Esophagus squamous epithelium (tissue), 5 donors: ENCODE data around the gene TOE1. TPM values are rescaled to one million over a fixed set of nuclear protein-coding genes. Genes with fewer than 3 reads are reported as not detected.

Source experiments
- DNase-seq: peaks from one replicate; lab custom pipeline; 2025; lab: John Stamatoyannopoulos, UW
- H3K27ac ChIP-seq, 4 donors: fragments of 200-600 bp; sonication (generic); one replicate each; pipeline ENCODE4 v1.5.1; 2016 to 2019; ENCODE audit warnings: mild to moderate bottlenecking in 1 of 4
- H3K27me3 ChIP-seq, 4 donors: fragments of 200-600 bp; sonication (generic); 1 replicate in 3 of 4; 2 replicates in 1 of 4; pipeline versions ENCODE4 v1.5.1 to v1.6.0; 2017 to 2021; ENCODE audit warnings: antibody characterized with exemption in 1 of 4
- H3K36me3 ChIP-seq, 3 donors: fragments of 200-600 bp; sonication (generic); one replicate each; pipeline ENCODE4 v1.5.1; 2016 to 2019
- H3K4me1 ChIP-seq, 3 donors: fragments of 200-600 bp; sonication (generic); one replicate each; pipeline ENCODE4 v1.5.1; 2017 to 2019
- H3K4me3 ChIP-seq, 4 donors: fragments of 200-600 bp; sonication (generic); 1 replicate in 3 of 4; 2 replicates in 1 of 4; pipeline ENCODE4 v1.5.1; 2016 to 2019; ENCODE audit warnings: mild to moderate bottlenecking in 2 of 4, moderate library complexity in 1 of 4
- H3K9me3 ChIP-seq, 3 donors: fragments of 200-600 bp; sonication (generic); one replicate each; pipeline ENCODE4 v1.5.1; 2016 to 2019
- POLR2A ChIP-seq, 4 donors: fragments of 450-650 bp; IDR thresholded peaks; one replicate each; pipeline ENCODE4 v1.6.1; 2017; ENCODE audit warnings: antibody characterized with exemption in 4 of 4, mild to moderate bottlenecking in 4 of 4, moderate library complexity in 3 of 4
- WGBS, 2 donors: methylation state at CpG; one replicate each; pipeline ENCODE4 v1.1.5; 2018; 5-methylcytosine and 5-hydroxymethylcytosine counted together
- intact Hi-C: fragments of 100-400 bp; cut with DNase I; formaldehyde crosslinking; loops from one replicate; pipeline ENCODE4 v1.15.0; 2022
- total RNA-seq, 4 donors: library from RNA; depleted of rRNA; stranded (reverse); fragments of >200 nt; gene quantifications; one replicate each; pipeline ENCODE4 v1.1.0, GENCODE V29; 2016
- TF ChIP-seq, protein P1 (sequence below), 6 experiments: fragments of 450-650 bp in 4 of 6; fragments of 200-600 bp in 2 of 6; sonication (generic) in 2 of 6; IDR thresholded peaks; one replicate each; pipeline ENCODE4 v1.5.1; 2016 to 2019; ENCODE audit warnings: antibody characterized with exemption in 6 of 6, mild to moderate bottlenecking in 4 of 6, moderate library complexity in 4 of 6
- donor health status: DM: yes; HTN: yes; CAD: no.

The TOE1 gene
- total RNA-seq, 4 donors from 2014 or later, result 6.4 to 11.4 (median 9.1) TPM

GRCh38 chr1:45385302-45385701 is 45.3 kb downstream of the TOE1 start:
- intact Hi-C loops, result no loop called here
- Histone ChIP-seq H3K27ac (no peak overlapping the region), H3K4me3 (no peak overlapping the region), H3K36me3 (peaks cover 0 to 6% (median 0%) of the 10 kb centered on the region in 3 donors), H3K9me3 (no peaks in the 10 kb centered on the region), H3K4me1 (peaks cover 0 to 3% (median 0%) of the 10 kb centered on the region in 3 donors), H3K27me3 (no peaks in the 10 kb centered on the region)
- TF ChIP-seq POLR2A (IDR thresholded peaks at IDR 0.05), result no peak
- TF ChIP-seq, protein P1, sequence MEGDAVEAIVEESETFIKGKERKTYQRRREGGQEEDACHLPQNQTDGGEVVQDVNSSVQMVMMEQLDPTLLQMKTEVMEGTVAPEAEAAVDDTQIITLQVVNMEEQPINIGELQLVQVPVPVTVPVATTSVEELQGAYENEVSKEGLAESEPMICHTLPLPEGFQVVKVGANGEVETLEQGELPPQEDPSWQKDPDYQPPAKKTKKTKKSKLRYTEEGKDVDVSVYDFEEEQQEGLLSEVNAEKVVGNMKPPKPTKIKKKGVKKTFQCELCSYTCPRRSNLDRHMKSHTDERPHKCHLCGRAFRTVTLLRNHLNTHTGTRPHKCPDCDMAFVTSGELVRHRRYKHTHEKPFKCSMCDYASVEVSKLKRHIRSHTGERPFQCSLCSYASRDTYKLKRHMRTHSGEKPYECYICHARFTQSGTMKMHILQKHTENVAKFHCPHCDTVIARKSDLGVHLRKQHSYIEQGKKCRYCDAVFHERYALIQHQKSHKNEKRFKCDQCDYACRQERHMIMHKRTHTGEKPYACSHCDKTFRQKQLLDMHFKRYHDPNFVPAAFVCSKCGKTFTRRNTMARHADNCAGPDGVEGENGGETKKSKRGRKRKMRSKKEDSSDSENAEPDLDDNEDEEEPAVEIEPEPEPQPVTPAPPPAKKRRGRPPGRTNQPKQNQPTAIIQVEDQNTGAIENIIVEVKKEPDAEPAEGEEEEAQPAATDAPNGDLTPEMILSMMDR (IDR thresholded peaks at IDR 0.05), result no peak
- no peak for DNase-seq
- 79 to 87% methylated on average over 3 of the region's 3 CpGs for WGBS, 2 donors

DNA sequence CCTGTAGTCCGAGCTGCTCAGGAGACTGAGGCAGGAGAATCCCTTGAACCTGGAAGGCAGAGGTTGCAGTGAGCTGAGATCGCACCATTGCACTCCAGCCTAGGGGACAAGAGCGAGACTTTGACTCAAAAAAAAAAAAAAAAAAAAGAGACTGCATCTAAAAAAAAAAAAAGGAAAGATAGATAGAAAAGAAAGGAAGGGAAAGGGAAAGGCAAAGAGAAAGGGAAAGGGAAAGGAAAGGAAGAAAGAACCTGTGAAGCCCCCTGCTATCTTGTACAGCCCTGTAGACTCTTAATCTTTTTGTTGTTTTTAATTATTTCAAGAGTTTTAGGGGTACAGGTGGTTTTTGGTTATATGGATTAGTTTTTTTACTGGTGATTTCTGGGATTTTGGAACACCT is 46.2 kb downstream of the TOE1 start:
- no peak for TF ChIP-seq POLR2A (IDR thresholded peaks at IDR 0.05)
- TF ChIP-seq, protein P1 (IDR thresholded peaks at IDR 0.05), result no peak
- DNase-seq, result no peak
- Histone ChIP-seq H3K4me1 (peaks cover 0 to 3% (median 0%) of the 10 kb centered on the region in 3 donors), H3K4me3 (no peak overlapping the region), H3K27ac (no peak overlapping the region), H3K9me3 (no peaks in the 10 kb centered on the region), H3K36me3 (peaks cover 0 to 6% (median 0%) of the 10 kb centered on the region in 3 donors), H3K27me3 (no peaks in the 10 kb centered on the region)
- intact Hi-C loops, result no loop called here
- WGBS, 2 donors, result 92 to 96% methylated on average over 3 of the region's 3 CpGs

Other genes starting within 250 kb of the TOE1 start
- gene ZSWIM5, start 133.6 kb upstream of the TOE1 start, total RNA-seq, result 1 to 10 TPM in 2 of 4 donors, under 1 TPM in 2; 0.66 to 2.7 (median 1.6) TPM
- 1 to 10 TPM; 4.0 to 4.8 (median 4.6) TPM for gene HPDL, start 13.3 kb upstream of the TOE1 start, total RNA-seq
- gene MUTYH, start 270 bp downstream of the TOE1 start, total RNA-seq, result 10 to 100 TPM in 3 of 4 donors, 1 to 10 TPM in 1; 8.4 to 23.5 (median 19.1) TPM
- 1 to 10 TPM; 4.2 to 8.4 (median 5.9) TPM for gene TESK2, start 151.0 kb downstream of the TOE1 start, total RNA-seq
- 1 to 10 TPM in 1 of 4 donors, under 1 TPM in 2, not detected in 1; 0.15 to 1.1 (median 0.76) TPM for gene CCDC163, start 159.9 kb downstream of the TOE1 start, total RNA-seq
- gene MMACHC, start 160.1 kb downstream of the TOE1 start, total RNA-seq, result 1 to 10 TPM; 1.1 to 2.1 (median 1.8) TPM
- gene PRDX1, start 181.7 kb downstream of the TOE1 start, total RNA-seq, result 1,000 to 10,000 TPM in 3 of 4 donors, 100 to 1,000 TPM in 1; 531 to 1,461 (median 1,071) TPM
- gene AKR1A1, start 210.7 kb downstream of the TOE1 start, total RNA-seq, result 100 to 1,000 TPM; 122 to 164 (median 146) TPM
- 10 to 100 TPM; 40.0 to 71.7 (median 63.4) TPM for gene NASP, start 243.9 kb downstream of the TOE1 start, total RNA-seq